ENCODE measurements around the gene OSBPL5. TPM values are rescaled to one million over a fixed set of nuclear protein-coding genes. Genes with fewer than 3 reads are reported as not detected.

The OSBPL5 gene
- total RNA-seq, 4 donors from 2014 or later = 14.1 to 67.6 (median 31.8) TPM

- ATAC-seq (ENCODE audit: low FRiP score) (no peak), DNase-seq (ENCODE audit: low spot score) (no peak)
- TF ChIP-seq, protein P1, sequence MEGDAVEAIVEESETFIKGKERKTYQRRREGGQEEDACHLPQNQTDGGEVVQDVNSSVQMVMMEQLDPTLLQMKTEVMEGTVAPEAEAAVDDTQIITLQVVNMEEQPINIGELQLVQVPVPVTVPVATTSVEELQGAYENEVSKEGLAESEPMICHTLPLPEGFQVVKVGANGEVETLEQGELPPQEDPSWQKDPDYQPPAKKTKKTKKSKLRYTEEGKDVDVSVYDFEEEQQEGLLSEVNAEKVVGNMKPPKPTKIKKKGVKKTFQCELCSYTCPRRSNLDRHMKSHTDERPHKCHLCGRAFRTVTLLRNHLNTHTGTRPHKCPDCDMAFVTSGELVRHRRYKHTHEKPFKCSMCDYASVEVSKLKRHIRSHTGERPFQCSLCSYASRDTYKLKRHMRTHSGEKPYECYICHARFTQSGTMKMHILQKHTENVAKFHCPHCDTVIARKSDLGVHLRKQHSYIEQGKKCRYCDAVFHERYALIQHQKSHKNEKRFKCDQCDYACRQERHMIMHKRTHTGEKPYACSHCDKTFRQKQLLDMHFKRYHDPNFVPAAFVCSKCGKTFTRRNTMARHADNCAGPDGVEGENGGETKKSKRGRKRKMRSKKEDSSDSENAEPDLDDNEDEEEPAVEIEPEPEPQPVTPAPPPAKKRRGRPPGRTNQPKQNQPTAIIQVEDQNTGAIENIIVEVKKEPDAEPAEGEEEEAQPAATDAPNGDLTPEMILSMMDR (IDR thresholded peaks at IDR 0.05) = no peak
These were observed 53.0 kb downstream of the OSBPL5 start for GRCh38 chr11:3111919-3112690.

DNA sequence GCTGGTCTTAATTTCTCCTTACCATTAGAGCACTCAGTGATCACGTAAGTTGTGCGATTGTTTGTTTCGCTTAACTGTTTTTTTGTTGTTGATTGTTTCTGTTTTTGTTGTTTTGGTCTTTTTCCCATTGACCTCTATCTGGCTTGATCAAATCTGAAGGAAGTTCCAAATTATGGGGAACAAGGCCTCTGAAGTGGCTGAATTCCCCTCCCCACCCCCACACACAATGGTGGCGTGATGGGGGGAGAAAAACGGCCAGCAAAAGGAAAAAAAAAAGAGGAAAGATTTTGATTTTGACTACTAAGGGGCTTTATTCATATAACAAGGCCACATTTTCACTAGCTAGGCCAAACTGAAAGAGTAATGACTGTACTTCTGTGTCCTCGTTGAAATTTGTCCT lies 53.6 kb downstream of the OSBPL5 start:
- ATAC-seq (ENCODE audit: low FRiP score) = no peak

DNA sequence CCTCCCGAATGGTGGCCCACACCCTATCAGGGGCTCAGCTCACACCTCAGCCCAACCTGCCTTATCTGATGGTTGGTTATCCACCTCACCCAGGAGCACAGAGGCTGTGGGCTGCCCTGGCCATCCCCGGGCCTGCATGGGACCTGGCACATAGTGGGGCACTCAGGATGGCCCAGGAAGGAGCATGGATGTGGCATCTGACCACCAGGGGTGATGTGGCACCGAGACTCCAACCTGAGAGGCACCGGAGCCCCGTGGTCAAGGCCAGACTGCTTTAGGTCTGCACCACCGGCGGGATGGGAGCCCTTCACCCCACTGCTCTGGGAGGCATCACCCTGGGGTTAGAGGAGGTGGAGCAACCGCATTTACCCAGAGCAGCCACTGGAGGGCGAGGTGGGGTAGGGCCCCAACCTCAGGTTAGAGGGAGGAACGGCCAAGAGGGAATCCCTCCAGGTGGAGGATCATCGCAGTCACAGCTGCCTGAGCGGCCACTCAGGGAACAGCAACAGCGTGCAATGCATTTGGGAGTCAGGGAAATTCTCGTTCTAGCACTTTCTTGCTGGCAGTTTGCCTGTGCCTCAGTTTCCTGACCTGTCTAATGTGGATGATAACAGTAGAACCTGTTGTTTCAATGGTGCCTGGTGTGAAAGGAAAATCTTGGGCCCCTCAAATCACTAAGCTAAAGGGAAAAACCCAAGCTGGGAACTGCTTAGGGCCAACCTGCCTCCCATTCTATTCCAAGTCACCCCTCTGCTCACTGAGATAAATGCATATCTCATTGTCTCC lies 55.0 kb downstream of the OSBPL5 start:
- peak; percentile 63 for ATAC-seq (ENCODE audit: low FRiP score)
- DNase-seq (ENCODE audit: low spot score) = no peak
- TF ChIP-seq, protein P1 (IDR thresholded peaks at IDR 0.05) = peak in 1 of 3 donors; percentile 25

More for the DNA sequence above, 53.6 kb downstream of the OSBPL5 start:
- DNase-seq (ENCODE audit: low spot score) = no peak
- TF ChIP-seq, protein P1 (IDR thresholded peaks at IDR 0.05) = no peak

DNA sequence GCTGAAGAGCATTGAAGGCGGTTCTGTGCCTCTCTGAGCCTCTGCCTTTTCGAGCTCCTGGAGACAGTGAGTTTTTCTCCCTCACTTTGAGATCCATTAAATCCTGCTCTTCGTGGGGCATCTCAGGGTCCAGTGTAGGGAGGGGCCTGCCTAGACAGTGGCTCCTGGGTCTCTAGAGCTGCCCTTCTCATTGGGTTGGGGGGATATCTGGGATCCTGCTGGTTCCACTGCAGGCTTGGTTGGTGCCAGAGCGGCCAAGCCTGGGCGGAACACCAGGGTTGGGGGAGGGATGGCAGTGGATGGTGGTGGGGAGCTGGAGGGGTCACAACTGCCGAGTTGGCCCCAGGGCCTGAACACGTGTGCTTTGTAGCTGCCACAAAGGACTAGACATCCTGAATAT lies 55.7 kb downstream of the OSBPL5 start:
- ATAC-seq (ENCODE audit: low FRiP score) (no peak), DNase-seq (ENCODE audit: low spot score) (no peak)
- TF ChIP-seq, protein P1 (IDR thresholded peaks at IDR 0.05) = no peak

- TF ChIP-seq, protein P1 (IDR thresholded peaks at IDR 0.05) = no peak
- ATAC-seq (ENCODE audit: low FRiP score) = no peak
- DNase-seq (ENCODE audit: low spot score) = no peak
These were observed 56.9 kb downstream of the OSBPL5 start for GRCh38 chr11:3108183-3108721.

- ATAC-seq (ENCODE audit: low FRiP score) (no peak), DNase-seq (ENCODE audit: low spot score) (no peak)
- TF ChIP-seq, protein P1 (IDR thresholded peaks at IDR 0.05) = no peak
These were observed 57.4 kb downstream of the OSBPL5 start for GRCh38 chr11:3107608-3108182.

Measured in omental fat pad (tissue), 4 donors.